Left lung (tissue), 10 donors: ENCODE measurements around the gene CAMK2N2. TPM values are rescaled to one million over a fixed set of nuclear protein-coding genes. Genes with fewer than 3 reads are reported as not detected.
A peak's percentile ranks its signal among the peaks of the same experiment; 100 is the strongest.

Experiments used
- ATAC-seq: fragments of 200-7000 bp; cut with Tn5 transposase; one replicate; pipeline ENCODE4 v1.9.1; 2020; ENCODE audit warnings: moderate library complexity
- DNase-seq, 4 donors: peaks; one replicate each; pipeline ENCODE4 v3.0.0-alpha.2; 2013 to 2020
- H3K27ac ChIP-seq, 2 donors: fragments of 200-600 bp; sonication (generic) in 1 of 2; one replicate each; pipeline versions ENCODE4 v1.5.0 to v1.8.0; 2020 to 2021
- H3K27me3 ChIP-seq, 2 donors: fragments of 200-600 bp; sonication (generic) in 1 of 2; one replicate each; pipeline versions ENCODE4 v1.5.0 to v1.8.0; 2020 to 2021
- H3K36me3 ChIP-seq, 2 donors: fragments of 200-600 bp; sonication (generic) in 1 of 2; one replicate each; pipeline versions ENCODE4 v1.5.0 to v1.8.0; 2020 to 2021
- H3K4me1 ChIP-seq, 2 donors: fragments of 200-600 bp; one replicate each; pipeline ENCODE4 v1.8.0; 2021
- H3K4me3 ChIP-seq, 2 donors: fragments of 200-600 bp; sonication (generic) in 1 of 2; one replicate each; pipeline versions ENCODE4 v1.5.0 to v1.8.0; 2020 to 2021; ENCODE audit warnings: mild to moderate bottlenecking in 1 of 2
- H3K9me3 ChIP-seq, 2 donors: fragments of 200-600 bp; sonication (generic) in 1 of 2; one replicate each; pipeline versions ENCODE4 v1.5.0 to v1.8.0; 2020 to 2021
- intact Hi-C, 2 donors: fragments of 100-400 bp; cut with DNase I; formaldehyde crosslinking; loops; one replicate each; pipeline versions ENCODE4 v1.11.2 to v1.14.2; 2022
- polyA plus RNA-seq, 6 donors: library from polyadenylated mRNA; unstranded; fragments of 120-200 nt; gene quantifications; one replicate each; pipeline ENCODE4 v1.2.1, GENCODE V29; 2013; ENCODE audit not compliant: insufficient read length in 6 of 6
- total RNA-seq, 2 donors: library from RNA; stranded (reverse); fragmentation: NEBNext Ultra II Directional; extraction: Animal tissue kit (Norgen Biotek cat#: 25700); gene quantifications; one replicate each; pipeline ENCODE4 v1.2.1, GENCODE V29; 2021
- TF ChIP-seq, protein P1 (sequence below), 2 donors: fragments of 200-600 bp; sonication (generic) in 1 of 2; IDR thresholded peaks; one replicate each; pipeline versions ENCODE4 v1.5.0 to v1.8.0; 2021; ENCODE audit warnings: antibody characterized with exemption in 2 of 2
- donor health status: DM: no; HTN: yes; CAD: no.
- donor health status: DM: no; HTN: no; CAD: no.

Gene CAMK2N2
- total and polyA plus RNA-seq, 8 donors = 0.10 to 1.0 (median 0.22) TPM; not detected in 1

DNA sequence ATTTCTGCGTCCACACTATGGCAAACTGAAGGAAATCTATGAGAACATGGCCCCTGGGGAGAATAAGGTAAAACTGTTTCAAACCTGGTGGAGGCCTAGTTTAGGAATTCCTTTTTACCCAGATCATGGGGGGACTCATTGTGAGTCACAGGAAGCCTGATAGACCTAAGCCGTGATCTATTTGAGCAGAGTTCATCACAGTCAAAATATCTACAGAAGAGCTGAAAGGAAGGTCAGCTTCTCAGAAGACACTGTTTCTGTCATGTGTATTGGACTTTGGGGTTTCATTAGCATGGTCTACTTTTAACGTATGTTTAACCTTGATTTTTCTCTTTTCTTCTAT lies 39.0 kb upstream of the CAMK2N2 start:
- no peak for ATAC-seq
- no peak overlapping the region for H3K27ac ChIP-seq
- DNase-seq = no peak
- peak overlapping the region in 1 of 2 donors; percentile 100 for H3K4me3 ChIP-seq
- peaks cover 5 to 25% of the 10 kb centered on the region in 2 donors for H3K4me1 ChIP-seq
- H3K9me3 ChIP-seq = no peaks in the 10 kb centered on the region
- TF ChIP-seq, protein P1, sequence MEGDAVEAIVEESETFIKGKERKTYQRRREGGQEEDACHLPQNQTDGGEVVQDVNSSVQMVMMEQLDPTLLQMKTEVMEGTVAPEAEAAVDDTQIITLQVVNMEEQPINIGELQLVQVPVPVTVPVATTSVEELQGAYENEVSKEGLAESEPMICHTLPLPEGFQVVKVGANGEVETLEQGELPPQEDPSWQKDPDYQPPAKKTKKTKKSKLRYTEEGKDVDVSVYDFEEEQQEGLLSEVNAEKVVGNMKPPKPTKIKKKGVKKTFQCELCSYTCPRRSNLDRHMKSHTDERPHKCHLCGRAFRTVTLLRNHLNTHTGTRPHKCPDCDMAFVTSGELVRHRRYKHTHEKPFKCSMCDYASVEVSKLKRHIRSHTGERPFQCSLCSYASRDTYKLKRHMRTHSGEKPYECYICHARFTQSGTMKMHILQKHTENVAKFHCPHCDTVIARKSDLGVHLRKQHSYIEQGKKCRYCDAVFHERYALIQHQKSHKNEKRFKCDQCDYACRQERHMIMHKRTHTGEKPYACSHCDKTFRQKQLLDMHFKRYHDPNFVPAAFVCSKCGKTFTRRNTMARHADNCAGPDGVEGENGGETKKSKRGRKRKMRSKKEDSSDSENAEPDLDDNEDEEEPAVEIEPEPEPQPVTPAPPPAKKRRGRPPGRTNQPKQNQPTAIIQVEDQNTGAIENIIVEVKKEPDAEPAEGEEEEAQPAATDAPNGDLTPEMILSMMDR (IDR thresholded peaks at IDR 0.05) = no peak
- peaks cover 7 to 53% of the 10 kb centered on the region in 2 donors for H3K36me3 ChIP-seq
- no peaks in the 10 kb centered on the region for H3K27me3 ChIP-seq
- intact Hi-C loops = no loop called here

DNA sequence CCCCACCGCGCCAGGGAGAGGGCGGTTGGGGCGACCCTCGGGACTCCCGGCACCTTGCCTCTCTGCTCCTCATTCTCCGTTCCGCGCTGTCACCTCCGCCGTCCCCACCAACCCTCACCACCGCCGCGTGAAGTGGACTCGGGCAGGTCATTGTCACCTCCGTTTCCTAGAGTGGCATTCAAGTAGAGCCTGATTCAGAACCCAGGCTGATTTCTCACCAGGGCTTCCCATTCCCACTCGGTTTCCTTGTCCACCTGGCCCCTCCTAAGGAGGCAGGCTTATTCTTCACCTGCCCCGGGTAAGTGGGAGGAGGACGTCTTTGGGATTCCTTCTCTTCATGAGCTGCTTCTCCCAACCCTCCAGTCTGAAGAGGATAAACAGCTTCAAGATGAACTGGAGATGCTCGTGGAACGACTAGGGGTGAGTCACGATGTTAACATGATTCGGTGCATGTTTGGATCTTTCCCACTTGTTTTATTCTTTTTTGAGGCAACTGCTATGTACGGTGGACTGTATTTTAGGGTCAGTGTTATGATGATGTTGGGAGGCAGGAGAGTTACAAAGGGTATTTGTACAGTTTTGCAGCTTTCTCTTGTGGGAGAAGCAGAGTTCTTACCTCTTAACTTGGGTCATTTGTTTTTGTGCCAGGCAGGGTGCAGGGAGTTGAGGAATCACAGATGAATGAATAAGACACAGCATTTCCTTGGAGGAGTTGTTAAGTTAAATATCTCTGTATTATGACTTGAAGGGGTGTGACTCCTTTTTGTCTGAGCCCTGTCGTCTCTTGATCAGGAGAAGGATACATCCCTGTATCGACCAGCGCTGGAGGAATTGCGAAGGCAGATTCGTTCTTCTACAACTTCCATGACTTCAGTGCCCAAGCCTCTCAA lies 38.4 kb upstream of the CAMK2N2 start:
- DNase-seq (no peak), ATAC-seq (peak; percentile 15)
- peaks cover 5 to 25% of the 10 kb centered on the region in 2 donors for H3K4me1 ChIP-seq
- intact Hi-C loops = no loop called here
- H3K27me3 ChIP-seq = no peaks in the 10 kb centered on the region
- H3K4me3 ChIP-seq = peak overlapping the region; percentile 90 to 100
- TF ChIP-seq, protein P1 (IDR thresholded peaks at IDR 0.05) = no peak
- no peaks in the 10 kb centered on the region for H3K9me3 ChIP-seq
- peaks cover 4 to 47% of the 10 kb centered on the region in 2 donors for H3K36me3 ChIP-seq
- H3K27ac ChIP-seq = peak overlapping the region; percentile 57 to 80

DNA sequence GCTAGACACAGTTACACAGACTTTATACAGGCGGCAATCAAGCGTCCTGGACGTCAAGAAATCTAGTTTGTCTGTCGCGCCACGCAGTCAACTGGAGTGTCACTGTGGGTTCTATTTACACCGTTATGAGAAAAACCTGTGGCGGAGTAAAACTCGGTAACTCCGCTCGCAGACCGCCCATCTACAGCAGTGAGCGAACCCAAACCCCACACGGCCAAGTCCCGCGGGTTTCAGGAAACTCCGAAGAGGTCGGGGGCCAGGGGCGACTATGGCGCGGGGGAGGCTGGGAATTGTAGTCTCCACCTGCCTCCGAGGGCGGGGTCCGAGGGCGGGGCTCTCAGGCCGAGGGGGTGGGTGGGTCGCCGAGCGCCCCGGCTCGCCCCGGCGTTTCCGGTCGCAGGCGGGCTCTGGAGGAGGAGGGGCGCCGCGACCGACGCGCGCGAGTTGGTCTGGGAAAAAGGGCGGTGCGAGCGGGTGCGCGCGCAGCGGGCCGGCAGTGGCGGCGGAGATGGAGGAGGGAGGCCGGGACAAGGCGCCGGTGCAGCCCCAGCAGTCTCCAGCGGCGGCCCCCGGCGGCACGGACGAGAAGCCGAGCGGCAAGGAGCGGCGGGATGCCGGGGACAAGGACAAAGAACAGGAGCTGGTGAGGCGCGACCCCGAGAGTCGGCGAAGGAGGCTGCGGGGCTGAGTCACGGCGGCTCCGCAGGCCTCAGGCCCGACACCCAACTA lies 37.6 kb upstream of the CAMK2N2 start, which contains the start of gene PSMD2:
PSMD2 (plus strand) TSS at position 483 of the 729 bp plus-strand sequence; CDS start at position 509, 26 bp downstream.
- H3K27ac ChIP-seq = peak within 1 kb of the TSS; percentile 80 to 88
- DNase-seq (peak; percentile 94 to 99 (median 98)), ATAC-seq (peak; percentile 99)
- H3K9me3 ChIP-seq = no peaks in the 10 kb centered on the region
- peaks cover 4 to 39% of the 10 kb centered on the region in 2 donors for H3K36me3 ChIP-seq
- TF ChIP-seq, protein P1 (IDR thresholded peaks at IDR 0.05) = no peak
- H3K4me1 ChIP-seq = peaks cover 5 to 25% of the 10 kb centered on the region in 2 donors
- H3K4me3 ChIP-seq = peak within 1 kb of the TSS; percentile 90 to 100
- intact Hi-C loops = no loop called here
- no peaks in the 10 kb centered on the region for H3K27me3 ChIP-seq

DNA sequence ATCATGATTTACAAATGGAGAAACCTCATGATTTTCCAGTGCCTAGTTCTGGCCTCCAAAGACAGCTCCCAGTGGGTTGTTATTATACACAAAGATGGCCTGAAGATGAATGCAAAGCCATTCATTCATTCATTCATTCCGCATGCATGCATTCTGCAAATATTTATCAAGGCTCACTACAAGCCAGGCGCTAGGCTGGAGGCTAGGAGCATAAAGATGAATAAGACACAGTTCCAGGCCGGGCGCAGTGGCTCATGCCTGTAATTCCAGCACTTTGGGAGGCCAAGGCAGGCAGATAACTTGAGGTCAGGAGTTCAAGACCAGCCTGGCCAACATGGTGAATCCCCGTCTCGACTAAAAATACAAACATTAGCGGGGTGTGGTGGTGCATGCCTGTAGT lies 35.3 kb upstream of the CAMK2N2 start:
- Histone ChIP-seq H3K4me3 (no peak overlapping the region), H3K9me3 (no peaks in the 10 kb centered on the region), H3K27ac (no peak overlapping the region), H3K36me3 (peaks cover 0 to 15% of the 10 kb centered on the region in 2 donors), H3K27me3 (no peaks in the 10 kb centered on the region), H3K4me1 (peaks cover 5 to 25% of the 10 kb centered on the region in 2 donors)
- TF ChIP-seq, protein P1 (IDR thresholded peaks at IDR 0.05) = no peak
- no peak for ATAC-seq
- no peak for DNase-seq
- intact Hi-C loops = no loop called here

DNA sequence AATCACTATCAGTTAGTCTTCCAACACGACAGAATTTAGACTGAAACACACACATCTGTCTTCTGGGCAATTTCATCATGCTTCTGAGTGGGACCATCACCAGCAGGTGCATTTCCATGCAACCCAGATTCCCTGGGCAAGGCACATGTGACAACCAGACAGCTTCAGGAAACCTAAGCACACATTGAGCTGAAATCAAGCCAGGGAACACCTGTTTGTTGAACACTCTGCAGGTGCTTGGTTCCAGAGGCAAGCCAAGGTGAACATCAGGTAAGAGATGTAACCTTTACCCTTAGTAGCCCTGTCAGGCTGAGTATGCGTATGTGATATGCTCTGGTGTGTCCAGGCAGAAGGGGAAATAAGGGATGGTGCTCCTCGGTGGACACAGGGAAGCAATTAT lies 34.4 kb upstream of the CAMK2N2 start:
- DNase-seq (no peak), ATAC-seq (no peak)
- TF ChIP-seq, protein P1 (IDR thresholded peaks at IDR 0.05) = no peak
- H3K4me1 ChIP-seq = peaks cover 5 to 18% of the 10 kb centered on the region in 2 donors
- H3K9me3 ChIP-seq = no peaks in the 10 kb centered on the region
- no peak overlapping the region for H3K27ac ChIP-seq
- peaks cover 0 to 7% of the 10 kb centered on the region in 2 donors for H3K36me3 ChIP-seq
- H3K27me3 ChIP-seq = no peaks in the 10 kb centered on the region
- H3K4me3 ChIP-seq = no peak overlapping the region
- intact Hi-C loops = no loop called here
